ENCODE data around the gene PPP1R3C. TPM values are rescaled to one million over a fixed set of nuclear protein-coding genes. Genes with fewer than 3 reads are reported as not detected.

Gene PPP1R3C
- total and polyA plus RNA-seq, 3 experiments from 2014 or later: not detected

DNA sequence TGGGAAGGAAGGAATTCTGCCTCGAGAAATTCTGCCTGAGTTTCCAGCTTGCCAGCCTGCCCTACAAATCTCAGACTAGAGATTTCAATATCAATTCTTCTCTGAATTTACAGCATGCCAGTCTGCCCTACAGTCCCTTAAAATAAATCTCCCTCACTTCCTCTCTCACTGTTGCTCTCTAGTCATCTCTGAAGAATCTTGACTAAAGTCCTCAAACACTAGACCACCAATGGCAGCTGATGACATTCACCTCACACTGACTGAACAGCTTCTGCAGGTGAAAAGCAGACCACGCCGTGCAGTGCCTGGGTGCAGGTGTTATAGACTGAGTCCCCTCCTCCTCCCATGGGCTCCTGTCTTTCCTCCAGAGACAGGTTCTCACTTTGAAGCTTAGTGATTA, 30.4 kb downstream of the PPP1R3C start:
- no peak overlapping the region for H3K4me3 ChIP-seq (ENCODE audit: low read length)
- peaks cover 3 to 12% (median 6%) of the 10 kb centered on the region in 5 donors for H3K9me3 Mint-ChIP-seq
- no peaks in the 10 kb centered on the region for H3K27me3 ChIP-seq (ENCODE audit: insufficient read depth, low read length, poor library complexity, severe bottlenecking)
- H3K36me3 Mint-ChIP-seq: peaks cover 0 to 3% (median 0%) of the 10 kb centered on the region in 3 donors
- no peaks in the 10 kb centered on the region for H3K4me1 ChIP-seq (ENCODE audit: insufficient read depth, low read length)
- ChIA-PET CTCF (no interaction called here), POLR2A (no interaction called here)
- no peaks in the 10 kb centered on the region for H3K9me3 ChIP-seq (ENCODE audit: low read length)
- peaks cover 7 to 18% of the 10 kb centered on the region in 2 donors for H3K27me3 Mint-ChIP-seq
- H3K4me1 Mint-ChIP-seq: no peaks in the 10 kb centered on the region
- no peak for DNase-seq
- no peak overlapping the region for H3K27ac ChIP-seq (ENCODE audit: low read depth, low read length)
- no peaks in the 10 kb centered on the region for H3K36me3 ChIP-seq (ENCODE audit: insufficient read depth, low read length)
- no peak overlapping the region for H3K27ac Mint-ChIP-seq
- H3K4me3 Mint-ChIP-seq: no peak overlapping the region

DNA sequence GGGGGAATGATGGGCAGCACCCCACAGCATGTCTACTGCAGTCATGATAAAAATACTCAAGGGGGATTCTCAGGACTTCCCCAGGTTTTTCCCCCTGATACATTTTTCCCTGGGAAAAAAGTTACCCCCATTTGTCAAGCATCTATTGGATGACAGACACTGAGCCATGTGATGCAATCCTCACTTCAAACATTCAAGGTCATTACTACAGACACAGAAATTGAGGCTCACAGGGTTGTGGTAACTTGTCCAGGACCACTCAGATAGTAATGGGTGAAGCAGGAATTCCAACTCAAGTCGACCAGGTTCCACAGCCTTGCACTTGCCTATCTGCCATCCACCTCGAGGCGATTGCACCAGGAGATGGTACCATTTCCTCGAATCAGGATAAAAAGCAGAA, 31.7 kb downstream of the PPP1R3C start:
- Mint-ChIP-seq H3K27me3 (peaks cover 7 to 24% of the 10 kb centered on the region in 2 donors), H3K27ac (no peak overlapping the region), H3K4me3 (no peak overlapping the region), H3K36me3 (peaks cover 0 to 3% (median 0%) of the 10 kb centered on the region in 3 donors), H3K4me1 (no peaks in the 10 kb centered on the region), H3K9me3 (peaks cover 3 to 9% (median 6%) of the 10 kb centered on the region in 5 donors)
- Histone ChIP-seq H3K4me3 (ENCODE audit: low read length) (no peak overlapping the region), H3K9me3 (ENCODE audit: low read length) (no peaks in the 10 kb centered on the region), H3K4me1 (ENCODE audit: insufficient read depth, low read length) (no peaks in the 10 kb centered on the region), H3K27ac (ENCODE audit: low read depth, low read length) (no peak overlapping the region), H3K27me3 (ENCODE audit: insufficient read depth, low read length, poor library complexity, severe bottlenecking) (no peaks in the 10 kb centered on the region), H3K36me3 (ENCODE audit: insufficient read depth, low read length) (no peaks in the 10 kb centered on the region)
- ChIA-PET POLR2A (no interaction called here), CTCF (no interaction called here)
- no peak for DNase-seq

DNA sequence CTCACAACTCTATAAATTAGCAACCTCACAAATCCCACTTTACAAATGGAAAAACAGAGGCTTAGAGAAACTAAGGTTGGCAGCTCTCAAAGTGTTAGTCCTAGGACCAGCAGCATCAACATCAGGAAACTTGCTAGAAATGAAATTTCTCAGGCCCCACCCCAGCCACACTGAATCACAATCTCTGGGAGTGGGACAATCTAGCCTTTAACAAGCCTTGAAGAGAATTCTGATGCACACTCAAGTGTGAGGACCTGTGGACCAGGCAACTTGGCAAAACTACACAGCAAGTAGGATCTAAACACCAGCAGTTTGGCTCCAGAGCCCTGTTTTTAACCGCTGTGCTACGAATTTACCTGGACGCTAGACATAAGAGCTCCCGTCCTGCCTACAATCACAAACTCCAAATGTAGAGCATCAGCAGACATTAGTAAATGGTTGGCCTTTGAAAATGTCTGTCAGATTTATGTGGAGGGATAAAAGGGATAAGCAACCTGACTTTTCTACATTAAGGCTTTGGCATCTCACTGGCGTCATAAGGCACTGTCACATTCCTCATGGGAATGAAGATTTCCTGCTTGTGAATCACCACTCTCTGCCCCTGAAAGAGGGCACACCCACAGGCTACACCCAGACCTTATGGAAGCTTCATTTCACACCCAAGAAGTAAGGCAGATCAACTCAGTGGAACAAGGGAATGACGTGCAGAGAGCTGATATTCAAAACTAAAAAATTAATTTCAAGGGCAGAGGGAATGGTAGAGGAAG, 34.5 kb downstream of the PPP1R3C start:
- POLR2A ChIA-PET: no interaction called here
- DNase-seq: no peak
- H3K36me3 Mint-ChIP-seq: peaks cover 0 to 3% (median 0%) of the 10 kb centered on the region in 3 donors
- H3K27ac ChIP-seq (ENCODE audit: low read depth, low read length): no peak overlapping the region
- no peaks in the 10 kb centered on the region for H3K4me1 Mint-ChIP-seq
- H3K27me3 Mint-ChIP-seq: peaks cover 7 to 38% of the 10 kb centered on the region in 2 donors
- peaks cover 0 to 3% (median 0%) of the 10 kb centered on the region in 5 donors for H3K9me3 Mint-ChIP-seq
- H3K36me3 ChIP-seq (ENCODE audit: insufficient read depth, low read length): no peaks in the 10 kb centered on the region
- H3K4me3 ChIP-seq (ENCODE audit: low read length): no peak overlapping the region
- no peak overlapping the region for H3K27ac Mint-ChIP-seq
- no peak overlapping the region for H3K4me3 Mint-ChIP-seq
- H3K9me3 ChIP-seq (ENCODE audit: low read length): no peaks in the 10 kb centered on the region
- no peaks in the 10 kb centered on the region for H3K27me3 ChIP-seq (ENCODE audit: insufficient read depth, low read length, poor library complexity, severe bottlenecking)
- no peaks in the 10 kb centered on the region for H3K4me1 ChIP-seq (ENCODE audit: insufficient read depth, low read length)
- CTCF ChIA-PET: no interaction called here

DNA sequence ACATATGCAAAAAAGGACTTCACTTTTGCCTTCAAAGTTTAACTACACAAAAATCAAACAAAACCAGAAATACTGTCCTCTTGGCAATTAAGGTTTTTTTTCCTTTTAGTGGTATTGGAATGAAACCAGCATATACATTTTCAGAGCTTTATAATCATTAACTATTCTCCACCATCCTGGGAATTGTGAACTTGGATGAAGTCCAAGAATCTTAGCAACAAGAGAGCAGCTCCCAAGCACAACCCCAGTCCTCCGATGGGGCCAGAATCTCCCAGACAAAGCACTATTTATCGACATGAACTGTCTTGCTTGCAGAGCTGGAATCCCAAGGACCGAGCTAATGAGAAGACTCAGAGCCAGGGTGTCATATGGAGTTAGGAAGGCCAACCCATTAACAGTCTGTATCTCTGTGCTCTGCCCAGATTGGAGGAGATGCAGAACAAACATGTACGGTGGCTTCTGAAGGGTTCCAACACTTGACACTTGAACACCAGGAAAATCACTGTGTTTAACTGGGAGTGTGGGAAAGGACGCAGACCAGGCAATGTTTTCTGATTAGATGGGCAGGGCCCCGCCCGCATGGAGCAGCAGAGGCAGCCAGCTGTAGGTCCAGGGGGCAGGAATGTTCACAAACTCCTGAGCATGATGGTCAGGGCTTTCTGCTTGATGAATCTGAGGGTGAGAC, 35.5 kb downstream of the PPP1R3C start:
- Histone ChIP-seq H3K4me3 (ENCODE audit: low read length) (no peak overlapping the region), H3K27me3 (ENCODE audit: insufficient read depth, low read length, poor library complexity, severe bottlenecking) (no peaks in the 10 kb centered on the region), H3K27ac (ENCODE audit: low read depth, low read length) (no peak overlapping the region), H3K36me3 (ENCODE audit: insufficient read depth, low read length) (no peaks in the 10 kb centered on the region), H3K4me1 (ENCODE audit: insufficient read depth, low read length) (no peaks in the 10 kb centered on the region), H3K9me3 (ENCODE audit: low read length) (no peaks in the 10 kb centered on the region)
- Mint-ChIP-seq H3K27ac (no peak overlapping the region), H3K36me3 (peaks cover 0 to 3% (median 0%) of the 10 kb centered on the region in 3 donors), H3K4me3 (no peak overlapping the region), H3K4me1 (no peaks in the 10 kb centered on the region), H3K9me3 (peaks cover 0 to 3% (median 0%) of the 10 kb centered on the region in 5 donors), H3K27me3 (peaks cover 13 to 46% of the 10 kb centered on the region in 2 donors)
- no peak for DNase-seq
- ChIA-PET POLR2A (no interaction called here), CTCF (no interaction called here)

DNA sequence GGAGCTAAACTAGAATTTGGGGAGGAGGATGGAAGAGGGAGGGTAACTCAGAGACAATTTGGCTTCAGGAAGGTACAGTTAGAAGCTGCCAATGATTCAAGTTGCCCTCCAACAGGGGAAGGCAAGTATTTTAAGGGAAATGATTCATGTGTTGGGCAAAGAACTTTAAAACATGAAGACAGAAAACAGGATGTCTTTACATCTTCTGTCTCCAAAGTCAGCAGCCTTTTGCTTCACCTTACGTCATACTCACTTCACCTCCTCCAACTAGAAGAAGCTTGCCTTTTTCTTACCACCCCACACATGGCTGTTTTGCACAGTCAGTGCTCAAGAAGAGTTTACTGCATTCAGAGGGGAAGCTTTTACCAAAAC, 36.1 kb downstream of the PPP1R3C start:
- DNase-seq: no peak
- Histone ChIP-seq H3K9me3 (ENCODE audit: low read length) (no peaks in the 10 kb centered on the region), H3K27ac (ENCODE audit: low read depth, low read length) (no peak overlapping the region), H3K4me1 (ENCODE audit: insufficient read depth, low read length) (no peaks in the 10 kb centered on the region), H3K4me3 (ENCODE audit: low read length) (no peak overlapping the region), H3K36me3 (ENCODE audit: insufficient read depth, low read length) (no peaks in the 10 kb centered on the region), H3K27me3 (ENCODE audit: insufficient read depth, low read length, poor library complexity, severe bottlenecking) (no peaks in the 10 kb centered on the region)
- Mint-ChIP-seq H3K4me3 (no peak overlapping the region), H3K27ac (no peak overlapping the region), H3K4me1 (no peaks in the 10 kb centered on the region), H3K36me3 (peaks cover 0 to 3% (median 0%) of the 10 kb centered on the region in 3 donors), H3K9me3 (peaks cover 0 to 3% (median 0%) of the 10 kb centered on the region in 5 donors), H3K27me3 (peaks cover 13 to 45% of the 10 kb centered on the region in 2 donors)
- POLR2A ChIA-PET: no interaction called here
- CTCF ChIA-PET: no interaction called here

DNA sequence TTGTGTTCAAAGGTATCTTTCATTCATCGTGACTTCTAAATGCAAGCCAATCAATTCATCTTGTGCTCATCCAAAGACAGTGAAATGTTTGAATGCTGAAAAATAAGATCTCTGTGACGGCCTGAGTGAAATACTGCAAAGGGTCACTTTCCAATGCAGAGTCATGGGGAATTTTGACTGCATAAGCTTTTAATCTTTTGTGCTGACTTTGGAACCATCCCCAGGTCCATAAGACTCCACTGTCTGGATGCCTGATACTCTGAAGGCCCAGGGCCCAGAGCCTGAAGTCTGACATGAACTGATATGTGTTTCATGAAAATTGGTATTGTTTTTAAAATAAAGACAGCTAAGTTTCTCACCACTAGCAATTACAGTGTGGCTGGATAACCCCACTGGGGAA, 39.0 kb downstream of the PPP1R3C start:
- Mint-ChIP-seq H3K4me3 (no peak overlapping the region), H3K27ac (no peak overlapping the region), H3K36me3 (no peaks in the 10 kb centered on the region), H3K4me1 (no peaks in the 10 kb centered on the region), H3K9me3 (no peaks in the 10 kb centered on the region), H3K27me3 (peaks cover 13 to 56% of the 10 kb centered on the region in 2 donors)
- no peak overlapping the region for H3K27ac ChIP-seq (ENCODE audit: low read depth, low read length)
- no peaks in the 10 kb centered on the region for H3K9me3 ChIP-seq (ENCODE audit: low read length)
- H3K4me3 ChIP-seq (ENCODE audit: low read length): no peak overlapping the region
- no peaks in the 10 kb centered on the region for H3K36me3 ChIP-seq (ENCODE audit: insufficient read depth, low read length)
- DNase-seq: no peak
- no peaks in the 10 kb centered on the region for H3K4me1 ChIP-seq (ENCODE audit: insufficient read depth, low read length)
- H3K27me3 ChIP-seq (ENCODE audit: insufficient read depth, low read length, poor library complexity, severe bottlenecking): no peaks in the 10 kb centered on the region
- ChIA-PET CTCF (no interaction called here), POLR2A (no interaction called here)

DNA sequence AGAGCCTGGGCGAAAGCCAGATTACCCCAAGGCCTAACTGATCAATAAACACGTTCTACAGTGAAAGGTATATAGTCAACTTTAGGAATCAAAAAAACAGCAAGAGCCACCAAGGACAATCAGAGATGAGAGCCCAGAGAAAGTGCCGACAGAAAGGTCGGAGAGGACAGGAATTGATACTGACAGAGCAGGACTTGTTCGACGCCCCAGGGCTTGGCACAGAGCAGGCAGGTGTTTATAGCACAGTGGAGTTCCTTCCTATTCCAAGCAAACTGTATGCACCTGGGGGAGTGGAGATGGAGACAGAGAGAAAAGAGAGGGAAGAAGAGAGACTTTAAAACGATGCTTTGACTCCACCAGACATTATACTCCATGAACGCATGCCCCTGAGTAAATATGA, 39.5 kb downstream of the PPP1R3C start:
- ChIA-PET POLR2A (no interaction called here), CTCF (no interaction called here)
- H3K27me3 ChIP-seq (ENCODE audit: insufficient read depth, low read length, poor library complexity, severe bottlenecking): no peaks in the 10 kb centered on the region
- H3K9me3 Mint-ChIP-seq: no peaks in the 10 kb centered on the region
- H3K9me3 ChIP-seq (ENCODE audit: low read length): no peaks in the 10 kb centered on the region
- H3K27ac Mint-ChIP-seq: no peak overlapping the region
- no peaks in the 10 kb centered on the region for H3K4me1 ChIP-seq (ENCODE audit: insufficient read depth, low read length)
- H3K27ac ChIP-seq (ENCODE audit: low read depth, low read length): no peak overlapping the region
- H3K27me3 Mint-ChIP-seq: peaks cover 9 to 56% of the 10 kb centered on the region in 2 donors
- H3K36me3 ChIP-seq (ENCODE audit: insufficient read depth, low read length): no peaks in the 10 kb centered on the region
- no peak overlapping the region for H3K4me3 Mint-ChIP-seq
- H3K4me1 Mint-ChIP-seq: no peaks in the 10 kb centered on the region
- no peaks in the 10 kb centered on the region for H3K36me3 Mint-ChIP-seq
- DNase-seq: no peak
- no peak overlapping the region for H3K4me3 ChIP-seq (ENCODE audit: low read length)

DNA sequence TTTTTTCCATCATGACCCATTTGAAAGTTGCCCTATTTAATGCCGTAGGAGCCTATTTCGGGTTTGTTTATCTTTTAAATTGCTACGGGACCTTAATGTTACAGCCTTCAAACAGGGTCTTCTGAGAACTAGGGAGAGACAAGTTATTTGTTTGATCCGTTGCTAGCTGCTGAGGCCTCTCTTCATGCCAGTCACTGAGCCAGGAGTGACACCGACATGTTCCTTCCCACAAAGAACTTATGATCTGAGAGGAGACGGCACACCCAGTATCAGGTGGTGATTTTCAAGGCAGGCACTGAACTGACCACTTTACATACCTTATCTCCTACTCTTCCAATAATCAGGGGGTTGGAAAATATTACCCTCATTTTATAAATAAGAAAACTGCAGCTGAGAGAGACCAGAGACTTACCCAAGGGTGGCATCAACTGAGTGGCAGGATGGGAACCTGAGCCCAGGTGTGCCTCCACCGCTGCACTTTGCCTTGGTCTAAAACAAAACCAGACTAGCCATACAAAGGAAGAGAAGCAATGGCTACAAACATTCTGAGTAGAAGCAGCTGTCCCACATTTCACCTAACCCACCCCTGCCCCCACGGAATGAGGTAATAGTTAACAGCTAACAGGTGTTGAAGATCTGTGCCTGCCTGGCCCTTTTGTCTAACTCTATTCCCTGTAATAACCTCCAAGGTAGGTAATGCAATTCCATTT, 40.5 kb downstream of the PPP1R3C start:
- Histone ChIP-seq H3K9me3 (ENCODE audit: low read length) (no peaks in the 10 kb centered on the region), H3K27ac (ENCODE audit: low read depth, low read length) (no peak overlapping the region), H3K36me3 (ENCODE audit: insufficient read depth, low read length) (no peaks in the 10 kb centered on the region), H3K27me3 (ENCODE audit: insufficient read depth, low read length, poor library complexity, severe bottlenecking) (peaks cover 3% of the 10 kb centered on the region), H3K4me3 (ENCODE audit: low read length) (no peak overlapping the region), H3K4me1 (ENCODE audit: insufficient read depth, low read length) (no peaks in the 10 kb centered on the region)
- Mint-ChIP-seq H3K9me3 (no peaks in the 10 kb centered on the region), H3K27ac (no peak overlapping the region), H3K4me3 (no peak overlapping the region), H3K27me3 (peaks cover 6 to 60% of the 10 kb centered on the region in 2 donors), H3K4me1 (no peaks in the 10 kb centered on the region), H3K36me3 (no peaks in the 10 kb centered on the region)
- DNase-seq: no peak
- ChIA-PET CTCF (no interaction called here), POLR2A (no interaction called here)

All from CD8-positive, alpha-beta memory T cell (primary cell).